Prostate gland (tissue), 2 donors: ENCODE data around the gene RBMX2.

Experiments
- POLR2A ChIP-seq: fragments of 450-650 bp; IDR thresholded peaks from one replicate; pipeline ENCODE4 v1.6.1; 2016; ENCODE audit warnings: antibody characterized with exemption, mild to moderate bottlenecking
- POLR2AphosphoS5 ChIP-seq: sonication (generic); formaldehyde crosslinking; IDR thresholded peaks from one replicate; pipeline ENCODE4 v1.6.1; 2017; ENCODE audit warnings: antibody characterized with exemption
- TF ChIP-seq, protein P1 (sequence below), 4 experiments: fragments of 200-600 bp in 2 of 4; fragments of 450-650 bp in 2 of 4; sonication (generic) in 2 of 4; IDR thresholded peaks; 1 replicate in 3 of 4; 2 replicates in 1 of 4; pipeline ENCODE4 v1.5.1; 2016 to 2019; ENCODE audit warnings: antibody characterized with exemption in 4 of 4, mild to moderate bottlenecking in 2 of 4, moderate library complexity in 2 of 4

DNA sequence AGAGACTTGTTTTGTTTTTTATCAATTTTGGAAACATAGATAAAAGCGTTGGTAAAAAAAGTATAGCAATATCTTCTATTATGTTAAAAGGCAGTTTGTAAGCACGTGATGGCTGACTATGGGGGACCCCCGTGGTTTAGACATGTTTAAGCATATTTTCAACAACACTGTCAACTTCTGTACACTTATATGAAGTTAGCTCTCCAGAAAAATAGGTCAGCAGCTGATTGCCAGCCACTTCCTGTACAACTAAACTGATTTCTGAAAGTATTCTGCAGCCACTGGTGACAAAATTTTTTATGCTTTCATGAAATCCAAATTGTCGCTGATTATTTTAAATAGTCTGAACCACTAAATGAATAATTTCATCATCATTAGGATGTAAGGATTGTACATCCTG, 45.2 kb downstream of the RBMX2 start:
- TF ChIP-seq, protein P1, sequence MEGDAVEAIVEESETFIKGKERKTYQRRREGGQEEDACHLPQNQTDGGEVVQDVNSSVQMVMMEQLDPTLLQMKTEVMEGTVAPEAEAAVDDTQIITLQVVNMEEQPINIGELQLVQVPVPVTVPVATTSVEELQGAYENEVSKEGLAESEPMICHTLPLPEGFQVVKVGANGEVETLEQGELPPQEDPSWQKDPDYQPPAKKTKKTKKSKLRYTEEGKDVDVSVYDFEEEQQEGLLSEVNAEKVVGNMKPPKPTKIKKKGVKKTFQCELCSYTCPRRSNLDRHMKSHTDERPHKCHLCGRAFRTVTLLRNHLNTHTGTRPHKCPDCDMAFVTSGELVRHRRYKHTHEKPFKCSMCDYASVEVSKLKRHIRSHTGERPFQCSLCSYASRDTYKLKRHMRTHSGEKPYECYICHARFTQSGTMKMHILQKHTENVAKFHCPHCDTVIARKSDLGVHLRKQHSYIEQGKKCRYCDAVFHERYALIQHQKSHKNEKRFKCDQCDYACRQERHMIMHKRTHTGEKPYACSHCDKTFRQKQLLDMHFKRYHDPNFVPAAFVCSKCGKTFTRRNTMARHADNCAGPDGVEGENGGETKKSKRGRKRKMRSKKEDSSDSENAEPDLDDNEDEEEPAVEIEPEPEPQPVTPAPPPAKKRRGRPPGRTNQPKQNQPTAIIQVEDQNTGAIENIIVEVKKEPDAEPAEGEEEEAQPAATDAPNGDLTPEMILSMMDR (IDR thresholded peaks at IDR 0.05), result no peak
- TF ChIP-seq POLR2AphosphoS5 (no peak), POLR2A (no peak)
